Right renal pelvis (tissue), 4 donors: ENCODE measurements around the gene SAC3D1. TPM values are rescaled to one million over a fixed set of nuclear protein-coding genes. Genes with fewer than 3 reads are reported as not detected.
A peak's percentile ranks its signal among the peaks of the same experiment; 100 is the strongest.

Source experiments
- DNase-seq, 4 donors: peaks; one replicate each; pipeline ENCODE4 v3.0.0-alpha.2; 2013; ENCODE audit warnings: low read depth in 4 of 4, low spot score in 3 of 4, missing footprints in 1 of 4
- polyA plus RNA-seq, 4 donors: library from polyadenylated mRNA; unstranded; fragments of 120-200 nt; gene quantifications; one replicate each; pipeline ENCODE4 v1.2.1, GENCODE V29; 2013; ENCODE audit not compliant: insufficient read length in 4 of 4

SAC3D1 gene
- polyA plus RNA-seq, 4 donors: 11.6 to 16.2 (median 12.6) TPM

GRCh38 chr11:65058419-65059054 is 17.5 kb downstream of the SAC3D1 start, which contains the start of gene NAALADL1:
NAALADL1 (minus strand) TSS chr11:65058553; CDS start chr11:65058521, 32 bp downstream.
- DNase-seq: no peak

- DNase-seq: no peak
Measured at GRCh38 chr11:65059523-65059922, 18.5 kb downstream of the SAC3D1 start.

- DNase-seq: no peak
Measured at GRCh38 chr11:65059959-65060824, 19.2 kb downstream of the SAC3D1 start.

- DNase-seq: no peak
Measured at GRCh38 chr11:65060913-65061408, 20.0 kb downstream of the SAC3D1 start.

GRCh38 chr11:65063532-65063931 is 22.5 kb downstream of the SAC3D1 start:
- no peak for DNase-seq

GRCh38 chr11:65064847-65065240 is 23.8 kb downstream of the SAC3D1 start:
- no peak for DNase-seq

- DNase-seq: no peak
Measured at GRCh38 chr11:65065851-65066250, 24.8 kb downstream of the SAC3D1 start.

- DNase-seq: no peak
Measured at GRCh38 chr11:65066315-65066714, 25.3 kb downstream of the SAC3D1 start.

- no peak for DNase-seq
Measured at GRCh38 chr11:65066805-65067291, 25.8 kb downstream of the SAC3D1 start.

- no peak for DNase-seq
Measured at GRCh38 chr11:65067446-65067845, 26.4 kb downstream of the SAC3D1 start.

- no peak for DNase-seq
Measured at GRCh38 chr11:65069217-65069616, 28.2 kb downstream of the SAC3D1 start.

GRCh38 chr11:65071907-65072630 is 31.1 kb downstream of the SAC3D1 start:
- no peak for DNase-seq

GRCh38 chr11:65072631-65072966 is 31.6 kb downstream of the SAC3D1 start:
- DNase-seq: no peak

GRCh38 chr11:65077451-65077850 is 36.4 kb downstream of the SAC3D1 start:
- DNase-seq: no peak

GRCh38 chr11:65078151-65078550 is 37.1 kb downstream of the SAC3D1 start:
- peak in 1 of 4 donors; percentile 12 for DNase-seq

- DNase-seq: no peak
Measured at GRCh38 chr11:65078786-65079342, 37.9 kb downstream of the SAC3D1 start.

GRCh38 chr11:65083134-65083833 is 42.3 kb downstream of the SAC3D1 start:
- no peak for DNase-seq

- DNase-seq: peak; percentile 87 to 91 (median 90)
Measured at GRCh38 chr11:65083834-65084597, 43.0 kb downstream of the SAC3D1 start, which contains the start of the genes CDCA5 and ZFPL1. CDCA5 (minus strand) TSS chr11:65084040; CDS start chr11:65083978, 62 bp downstream. ZFPL1 (plus strand) TSS chr11:65084222; CDS start chr11:65084699, 477 bp downstream.
